HepG2 (cell line): ENCODE results near the gene ABHD3. TPM values are rescaled to one million over a fixed set of nuclear protein-coding genes. Genes with fewer than 3 reads are reported as not detected.

Source experiments
- ATAC-seq: fragments of 200-7000 bp; cut with Tn5 transposase; 3 replicates; pipeline ENCODE4 v1.9.1; 2020; ENCODE audit warnings: mild to moderate bottlenecking, moderate library complexity
- BruUV-seq: library from RNA; stranded (reverse); fragments of 400-500 nt; replicated peaks from 2 replicates; lab custom pipeline; 2021; lab: Mats Ljungman, UMichigan
- CTCF ChIA-PET: fragments of 300-600 bp; formaldehyde crosslinking; extraction: SDS; loops from one replicate; lab custom pipeline; 2021; ENCODE audit warnings: low total read pairs, inconsistent platforms, low intra/inter-chr PET ratio; lab: Yijun Ruan, JAX
- POLR2A ChIA-PET: fragments of 350-600 bp; sonication (Branson Sonifier 250); formaldehyde crosslinking; loops from one replicate; lab custom pipeline; 2020; ENCODE audit warnings: antibody characterized with exemption, inconsistent platforms; lab: Yijun Ruan, JAX
- DNase-seq: peaks from one replicate; pipeline ENCODE4 v3.0.0-alpha.2; 2015; ENCODE audit warnings: low spot score
- FAIRE-seq: peaks from 3 replicates; lab custom pipeline; 2011; peaks lifted over from hg19 to GRCh38; lab: Jason Lieb, UNC
- H2AFZ ChIP-seq: one replicate; pipeline ENCODE4 v1.6.1; 2011; ENCODE audit warnings: low read length, inconsistent platforms
- H3K27ac ChIP-seq: fragments of 300-600 bp; 3 replicates; pipeline ENCODE4 v1.8.0; 2011; ENCODE audit warnings: mixed run types, mild to moderate bottlenecking, mixed read lengths, low read length, inconsistent platforms; ENCODE audit not compliant: insufficient read depth; ENCODE audit errors: extremely low read length
- H3K27me3 ChIP-seq, 2 experiments: fragments of 200-600 bp in 1 of 2; 2 replicates in 1 of 2; 3 replicates in 1 of 2; pipeline versions ENCODE4 v1.6.0 to v1.8.0; 2011; ENCODE audit warnings: low read length in 2 of 2, mild to moderate bottlenecking in 2 of 2, moderate library complexity in 2 of 2, inconsistent platforms in 1 of 2; ENCODE audit not compliant: insufficient read depth in 2 of 2, control insufficient read depth in 1 of 2
- H3K36me3 ChIP-seq, 2 experiments: fragments of 200-600 bp in 1 of 2; replicated peaks in 1 of 2; 2 replicates in 1 of 2; 3 replicates in 1 of 2; pipeline versions ENCODE4 v1.5.1 to v1.8.0; 2011; ENCODE audit warnings: low read length in 2 of 2, inconsistent platforms in 1 of 2; ENCODE audit not compliant: insufficient read depth in 2 of 2, control insufficient read depth in 1 of 2
- H3K4me1 ChIP-seq: 2 replicates; pipeline ENCODE4 v1.5.1; 2012; ENCODE audit warnings: low read length, inconsistent platforms; ENCODE audit not compliant: insufficient read depth
- H3K4me2 ChIP-seq: 2 replicates; pipeline ENCODE4 v1.6.0; 2011; ENCODE audit warnings: low read depth, low read length, inconsistent platforms
- H3K4me3 ChIP-seq, 3 experiments: fragments of 200-600 bp in 1 of 3; sonication (generic), shearing (Covaris generic) in 1 of 3; replicated peaks in 1 of 3; 2 replicates each; pipeline ENCODE4 v1.5.1; 2011 to 2016; ENCODE audit warnings: low read length in 3 of 3, inconsistent platforms in 2 of 3, low read depth in 2 of 3, mild to moderate bottlenecking in 2 of 3, control low read depth in 1 of 3, mixed read lengths in 1 of 3; ENCODE audit not compliant: insufficient read depth in 1 of 3
- H3K79me2 ChIP-seq: one replicate; pipeline ENCODE4 v1.6.1; 2011; ENCODE audit warnings: low read length, inconsistent platforms; ENCODE audit not compliant: insufficient read depth
- H3K9ac ChIP-seq: 2 replicates; pipeline ENCODE4 v1.6.0; 2011; ENCODE audit warnings: mild to moderate bottlenecking, low read depth, low read length, inconsistent platforms; ENCODE audit not compliant: insufficient read depth
- H3K9me3 ChIP-seq: 2 replicates; pipeline ENCODE4 v1.5.1; 2012; ENCODE audit warnings: mild to moderate bottlenecking, low read length
- H4K20me1 ChIP-seq: 2 replicates; pipeline ENCODE4 v1.6.0; 2011; ENCODE audit warnings: inconsistent platforms, mild to moderate bottlenecking, low read length, moderate library complexity; ENCODE audit not compliant: insufficient read depth
- CBX5 ChIP-seq: sonication (generic); formaldehyde crosslinking; IDR thresholded peaks from 2 replicates; pipeline ENCODE4 v1.4.0; 2020; ENCODE audit warnings: missing genetic modification reagents, borderline replicate concordance
- HDAC1 ChIP-seq: sonication (generic); formaldehyde crosslinking; IDR thresholded peaks from 2 replicates; pipeline ENCODE4 v1.5.1; 2020; ENCODE audit warnings: mild to moderate bottlenecking, missing genetic modification reagents
- KDM6A ChIP-seq: IDR thresholded peaks from 2 replicates; pipeline ENCODE4 v1.6.1; 2016; ENCODE audit warnings: low read depth
- MTA1 ChIP-seq: sonication (generic); formaldehyde crosslinking; IDR thresholded peaks from 2 replicates; pipeline ENCODE4 v1.4.0; 2020; ENCODE audit warnings: missing genetic modification reagents, mild to moderate bottlenecking, borderline replicate concordance
- NFE2 ChIP-seq: sonication (generic); formaldehyde crosslinking; IDR thresholded peaks from 2 replicates; pipeline ENCODE4 v1.4.0; 2020; ENCODE audit warnings: missing genetic modification reagents
- NFIB ChIP-seq: sonication (generic); formaldehyde crosslinking; IDR thresholded peaks from 2 replicates; pipeline ENCODE4 v1.9.0; 2021; ENCODE audit warnings: missing genetic modification reagents, mild to moderate bottlenecking, borderline replicate concordance
- RFX3 ChIP-seq: IDR thresholded peaks from 2 replicates; pipeline ENCODE4 v1.6.1; 2016; ENCODE audit warnings: missing biosample characterization, missing genetic modification reagents
- ZC3H13 ChIP-seq: sonication (generic); formaldehyde crosslinking; IDR thresholded peaks from 2 replicates; pipeline ENCODE4 v1.8.1; 2023; ENCODE audit warnings: mild to moderate bottlenecking, missing genetic modification reagents, moderate library complexity
- ZNF24 ChIP-seq: fragments of 450-650 bp; IDR thresholded peaks from 2 replicates; pipeline ENCODE4 v1.6.1; 2017; ENCODE audit warnings: antibody characterized with exemption, mild to moderate bottlenecking
- WGBS: methylation state at CpG from one replicate; pipeline ENCODE4 v1.1.6; 2017; ENCODE audit warnings: low lambda C conversion rate; 5-methylcytosine and 5-hydroxymethylcytosine counted together
- in situ Hi-C: cut with HindIII; loops from 2 replicates; pipeline ENCODE4 v1.10.0; 2017; ENCODE audit warnings: low pct_unique_long_range_greater_than_20kb; ENCODE audit not compliant: extremely low pct_ligation_motif_present
- intact Hi-C: fragments of 100-400 bp; cut with micrococcal nuclease; formaldehyde crosslinking; loops from one replicate; pipeline ENCODE4 v1.10.0; 2022; ENCODE audit not compliant: unreplicated experiment
- polyA plus RNA-seq, 8 experiments: library from polyadenylated mRNA; depleted of rRNA in 3 of 8; stranded (reverse) in 7 of 8; unstranded in 1 of 8; fragments of >200 nt; fragmentation: Illumina TruSeq in 4 of 8; extraction: Trizol in 4 of 8; gene quantifications; 2 replicates each; pipeline versions ENCODE4 v1.2.1 to v1.2.3, GENCODE V29; 2011 to 2016; ENCODE audit warnings: low read depth in 4 of 8, missing spikeins in 1 of 8, mixed read lengths in 1 of 8; ENCODE audit not compliant: insufficient read depth in 1 of 8
- total RNA-seq, 5 experiments: library from RNA; depleted of rRNA; stranded (reverse); fragments of >200 nt; fragmentation: Illumina TruSeq; extraction: Trizol; gene quantifications; 2 replicates each; pipeline ENCODE4 v1.2.3, GENCODE V29; 2016; ENCODE audit warnings: low read depth in 1 of 5
- TF ChIP-seq, protein P1 (sequence below): sonication (generic); formaldehyde crosslinking; IDR thresholded peaks from 2 replicates; pipeline ENCODE4 v1.8.1; 2023; ENCODE audit warnings: mild to moderate bottlenecking, moderate library complexity, missing genetic modification reagents
- TF ChIP-seq, protein P2 (sequence below): sonication (generic); formaldehyde crosslinking; IDR thresholded peaks from 2 replicates; pipeline ENCODE4 v1.5.0; 2020; ENCODE audit warnings: missing genetic modification reagents
- TF ChIP-seq, protein P3 (sequence below): sonication (generic); formaldehyde crosslinking; IDR thresholded peaks from 2 replicates; pipeline ENCODE4 v1.4.0; 2020; ENCODE audit warnings: missing genetic modification reagents
- TF ChIP-seq, protein P4 (sequence below): sonication (generic); formaldehyde crosslinking; IDR thresholded peaks from 2 replicates; pipeline ENCODE4 v1.5.0; 2020; ENCODE audit warnings: missing genetic modification reagents, mild to moderate bottlenecking, borderline replicate concordance

Gene ABHD3
- total and polyA plus RNA-seq, 2 of the 13 experiments (the other 11 are each of a cell fraction or from before 2014, with no cell fraction given) = 32.1 to 40.2 TPM

- intact Hi-C loops (no loop called here), in situ Hi-C loops (no loop called here)
- no TSS peak for BruUV-seq
- Histone ChIP-seq H2AFZ (no peak overlapping the region), H3K36me3 (peaks cover 0 to 3% of the 10 kb centered on the region in 2 experiments; a peak in 2 of 5 replicates), H4K20me1 (no peaks in the 10 kb centered on the region), H3K79me2 (no peaks in the 10 kb centered on the region), H3K4me2 (no peak overlapping the region), H3K9ac (no peak overlapping the region), H3K27me3 (no peaks in the 10 kb centered on the region), H3K4me1 (peaks cover 23% of the 10 kb centered on the region), H3K27ac (no peak overlapping the region), H3K9me3 (no peaks in the 10 kb centered on the region), H3K4me3 (no peak overlapping the region)
- 97% methylated on average over 13 of the region's 13 CpGs for WGBS
- ChIA-PET CTCF (no interaction called here), POLR2A (no interaction called here)
- ATAC-seq (no peak), DNase-seq (no peak), FAIRE-seq (no peak)
- TF ChIP-seq NFIB (no peak), CBX5 (no peak), ZNF24 (no peak), NFE2 (CRISPR knock-in tag) (no peak), ZC3H13 (CRISPR knock-in tag) (no peak), HDAC1 (CRISPR knock-in tag) (no peak), RFX3 (no peak), KDM6A (CRISPR knock-in tag) (no peak), MTA1 (CRISPR knock-in tag) (no peak)
- TF ChIP-seq, protein P1, sequence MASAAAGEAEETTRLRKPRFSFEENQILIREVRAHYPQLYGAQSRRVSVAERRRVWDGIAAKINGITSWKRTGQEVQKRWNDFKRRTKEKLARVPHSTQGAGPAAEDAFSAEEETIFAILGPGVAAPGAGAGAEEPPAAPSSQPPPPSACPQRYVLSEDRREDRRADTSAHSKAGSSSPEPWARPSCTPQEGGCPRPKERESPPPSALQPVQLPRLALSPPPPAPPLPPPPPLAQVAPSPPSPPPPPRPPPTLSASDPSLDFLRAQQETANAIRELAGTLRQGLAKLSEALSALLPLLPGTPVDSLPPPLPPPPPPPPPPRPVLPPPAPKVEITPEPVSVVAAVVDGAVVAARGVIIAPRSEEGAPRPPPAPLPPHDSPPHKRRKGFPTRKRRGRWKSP (CRISPR knock-in tag) = no peak
- TF ChIP-seq, protein P2, sequence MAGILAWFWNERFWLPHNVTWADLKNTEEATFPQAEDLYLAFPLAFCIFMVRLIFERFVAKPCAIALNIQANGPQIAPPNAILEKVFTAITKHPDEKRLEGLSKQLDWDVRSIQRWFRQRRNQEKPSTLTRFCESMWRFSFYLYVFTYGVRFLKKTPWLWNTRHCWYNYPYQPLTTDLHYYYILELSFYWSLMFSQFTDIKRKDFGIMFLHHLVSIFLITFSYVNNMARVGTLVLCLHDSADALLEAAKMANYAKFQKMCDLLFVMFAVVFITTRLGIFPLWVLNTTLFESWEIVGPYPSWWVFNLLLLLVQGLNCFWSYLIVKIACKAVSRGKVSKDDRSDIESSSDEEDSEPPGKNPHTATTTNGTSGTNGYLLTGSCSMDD = no peak
- TF ChIP-seq, protein P3, sequence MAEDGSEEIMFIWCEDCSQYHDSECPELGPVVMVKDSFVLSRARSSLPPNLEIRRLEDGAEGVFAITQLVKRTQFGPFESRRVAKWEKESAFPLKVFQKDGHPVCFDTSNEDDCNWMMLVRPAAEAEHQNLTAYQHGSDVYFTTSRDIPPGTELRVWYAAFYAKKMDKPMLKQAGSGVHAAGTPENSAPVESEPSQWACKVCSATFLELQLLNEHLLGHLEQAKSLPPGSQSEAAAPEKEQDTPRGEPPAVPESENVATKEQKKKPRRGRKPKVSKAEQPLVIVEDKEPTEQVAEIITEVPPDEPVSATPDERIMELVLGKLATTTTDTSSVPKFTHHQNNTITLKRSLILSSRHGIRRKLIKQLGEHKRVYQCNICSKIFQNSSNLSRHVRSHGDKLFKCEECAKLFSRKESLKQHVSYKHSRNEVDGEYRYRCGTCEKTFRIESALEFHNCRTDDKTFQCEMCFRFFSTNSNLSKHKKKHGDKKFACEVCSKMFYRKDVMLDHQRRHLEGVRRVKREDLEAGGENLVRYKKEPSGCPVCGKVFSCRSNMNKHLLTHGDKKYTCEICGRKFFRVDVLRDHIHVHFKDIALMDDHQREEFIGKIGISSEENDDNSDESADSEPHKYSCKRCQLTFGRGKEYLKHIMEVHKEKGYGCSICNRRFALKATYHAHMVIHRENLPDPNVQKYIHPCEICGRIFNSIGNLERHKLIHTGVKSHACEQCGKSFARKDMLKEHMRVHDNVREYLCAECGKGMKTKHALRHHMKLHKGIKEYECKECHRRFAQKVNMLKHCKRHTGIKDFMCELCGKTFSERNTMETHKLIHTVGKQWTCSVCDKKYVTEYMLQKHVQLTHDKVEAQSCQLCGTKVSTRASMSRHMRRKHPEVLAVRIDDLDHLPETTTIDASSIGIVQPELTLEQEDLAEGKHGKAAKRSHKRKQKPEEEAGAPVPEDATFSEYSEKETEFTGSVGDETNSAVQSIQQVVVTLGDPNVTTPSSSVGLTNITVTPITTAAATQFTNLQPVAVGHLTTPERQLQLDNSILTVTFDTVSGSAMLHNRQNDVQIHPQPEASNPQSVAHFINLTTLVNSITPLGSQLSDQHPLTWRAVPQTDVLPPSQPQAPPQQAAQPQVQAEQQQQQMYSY (CRISPR knock-in tag) = no peak
- TF ChIP-seq, protein P4, sequence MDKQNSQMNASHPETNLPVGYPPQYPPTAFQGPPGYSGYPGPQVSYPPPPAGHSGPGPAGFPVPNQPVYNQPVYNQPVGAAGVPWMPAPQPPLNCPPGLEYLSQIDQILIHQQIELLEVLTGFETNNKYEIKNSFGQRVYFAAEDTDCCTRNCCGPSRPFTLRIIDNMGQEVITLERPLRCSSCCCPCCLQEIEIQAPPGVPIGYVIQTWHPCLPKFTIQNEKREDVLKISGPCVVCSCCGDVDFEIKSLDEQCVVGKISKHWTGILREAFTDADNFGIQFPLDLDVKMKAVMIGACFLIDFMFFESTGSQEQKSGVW = no peak
Observed at GRCh38 chr18:21636769-21637168, 67.8 kb downstream of the ABHD3 start.
